HepG2 (cell line): ENCODE measurements around the gene CABP4. TPM values are rescaled to one million over a fixed set of nuclear protein-coding genes. Genes with fewer than 3 reads are reported as not detected.

Experiments
- ATAD3A ChIP-seq: sonication (generic); formaldehyde crosslinking; IDR thresholded peaks from 2 replicates; pipeline ENCODE4 v1.4.0; 2020; ENCODE audit warnings: missing genetic modification reagents
- GABPB1 ChIP-seq: IDR thresholded peaks from 2 replicates; pipeline ENCODE4 v1.6.1; 2016; ENCODE audit warnings: mild to moderate bottlenecking, missing genetic modification reagents, moderate library complexity, missing compliant biosample characterization
- HCFC1 ChIP-seq: fragments of 150-350 bp; IDR thresholded peaks from 2 replicates; pipeline ENCODE4 v1.6.1; 2014; ENCODE audit warnings: low read depth, low read length
- KDM4B ChIP-seq: sonication (generic); formaldehyde crosslinking; IDR thresholded peaks from 2 replicates; pipeline ENCODE4 v1.4.0; 2020; ENCODE audit warnings: missing genetic modification reagents
- MXD4 ChIP-seq: IDR thresholded peaks from 2 replicates; pipeline ENCODE4 v1.6.1; 2016; ENCODE audit warnings: mild to moderate bottlenecking, missing biosample characterization, missing genetic modification reagents
- MXI1 ChIP-seq: IDR thresholded peaks from 3 replicates; pipeline ENCODE4 v1.6.1; 2012; ENCODE audit warnings: low read depth, low read length, inconsistent platforms, borderline replicate concordance
- PAWR ChIP-seq: sonication (generic); formaldehyde crosslinking; IDR thresholded peaks from 2 replicates; pipeline ENCODE4 v1.4.0; 2020; ENCODE audit warnings: missing genetic modification reagents, mild to moderate bottlenecking, borderline replicate concordance
- ZNF17 ChIP-seq: sonication (generic); formaldehyde crosslinking; IDR thresholded peaks from 2 replicates; pipeline ENCODE4 v1.5.0; 2020; ENCODE audit warnings: mild to moderate bottlenecking, missing genetic modification reagents
- ZNF264 ChIP-seq: sonication (generic); formaldehyde crosslinking; IDR thresholded peaks from 2 replicates; pipeline ENCODE4 v1.4.0; 2020; ENCODE audit warnings: missing genetic modification reagents
- ZNF354B ChIP-seq: sonication (generic); formaldehyde crosslinking; IDR thresholded peaks from 2 replicates; pipeline ENCODE4 v1.8.0; 2022; ENCODE audit warnings: mild to moderate bottlenecking, missing genetic modification reagents
- ZNF510 ChIP-seq: sonication (generic); formaldehyde crosslinking; IDR thresholded peaks from 2 replicates; pipeline ENCODE4 v1.4.0; 2020; ENCODE audit warnings: low read depth, mild to moderate bottlenecking, missing genetic modification reagents
- polyA plus RNA-seq, 8 experiments: library from polyadenylated mRNA; depleted of rRNA in 3 of 8; stranded (reverse) in 7 of 8; unstranded in 1 of 8; fragments of >200 nt; fragmentation: Illumina TruSeq in 4 of 8; extraction: Trizol in 4 of 8; gene quantifications; 2 replicates each; pipeline versions ENCODE4 v1.2.1 to v1.2.3, GENCODE V29; 2011 to 2016; ENCODE audit warnings: low read depth in 4 of 8, missing spikeins in 1 of 8, mixed read lengths in 1 of 8; ENCODE audit not compliant: insufficient read depth in 1 of 8
- total RNA-seq, 5 experiments: library from RNA; depleted of rRNA; stranded (reverse); fragments of >200 nt; fragmentation: Illumina TruSeq; extraction: Trizol; gene quantifications; 2 replicates each; pipeline ENCODE4 v1.2.3, GENCODE V29; 2016; ENCODE audit warnings: low read depth in 1 of 5
- TF ChIP-seq, protein P1 (sequence below): sonication (generic); formaldehyde crosslinking; IDR thresholded peaks from 2 replicates; pipeline ENCODE4 v1.4.0; 2020; ENCODE audit warnings: missing genetic modification reagents
- TF ChIP-seq, protein P2 (sequence below): sonication (generic); formaldehyde crosslinking; IDR thresholded peaks from 2 replicates; pipeline ENCODE4 v1.8.1; 2022; ENCODE audit warnings: mild to moderate bottlenecking, missing genetic modification reagents
- TF ChIP-seq, protein P3 (sequence below): sonication (generic); formaldehyde crosslinking; IDR thresholded peaks from 2 replicates; pipeline ENCODE4 v1.4.0; 2020; ENCODE audit warnings: missing genetic modification reagents
- TF ChIP-seq, protein P4 (sequence below): sonication (generic); formaldehyde crosslinking; IDR thresholded peaks from 2 replicates; pipeline ENCODE4 v1.9.0; 2022; ENCODE audit warnings: missing genetic modification reagents, mild to moderate bottlenecking, borderline replicate concordance
- TF ChIP-seq, protein P5 (sequence below), 2 experiments: sonication (generic) in 1 of 2; formaldehyde crosslinking in 1 of 2; IDR thresholded peaks; 2 replicates each; pipeline versions ENCODE4 v1.4.0 to v1.6.1; 2018 to 2020; ENCODE audit warnings: missing genetic modification reagents in 2 of 2, borderline replicate concordance in 1 of 2, low read depth in 1 of 2, mild to moderate bottlenecking in 1 of 2, missing biosample characterization in 1 of 2

The CABP4 gene
- total and polyA plus RNA-seq, 2 of the 13 experiments (the other 11 are each of a cell fraction or from before 2014, with no cell fraction given): not detected

DNA sequence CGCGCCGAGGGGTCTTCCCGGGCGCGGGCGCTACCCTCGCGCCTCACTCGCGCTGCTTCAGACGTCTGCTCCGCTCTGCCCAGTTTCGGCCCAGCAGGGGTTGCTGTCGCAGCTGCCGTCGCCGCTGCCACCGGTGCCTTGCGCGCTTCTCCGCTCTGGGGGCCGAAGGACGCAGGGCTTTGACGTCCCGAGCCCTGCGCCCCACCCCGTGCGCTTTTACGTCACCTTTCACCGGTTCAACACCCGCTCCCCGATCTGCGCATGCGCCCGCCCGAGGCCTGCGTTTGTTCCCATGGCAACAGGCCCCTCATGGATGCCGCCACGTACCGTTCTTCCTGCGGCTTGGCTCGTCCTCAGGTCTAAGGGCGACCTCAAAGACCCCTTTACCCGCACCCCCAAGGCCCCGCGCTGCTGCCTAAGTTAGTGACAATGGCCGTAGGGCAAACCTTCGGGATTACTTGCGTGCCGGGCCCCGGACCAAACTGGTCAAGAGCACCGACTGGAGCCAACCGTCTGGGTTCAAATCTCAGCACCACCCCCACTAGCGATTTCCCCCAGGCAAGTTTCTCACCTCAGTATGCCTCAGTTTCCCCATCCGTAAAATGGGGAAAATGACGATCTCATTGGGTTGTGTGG, 53.5 kb downstream of the CABP4 start (continued):
- peak; percentile 87 for TF ChIP-seq MXD4 (CRISPR knock-in tag)
- TF ChIP-seq, protein P1, sequence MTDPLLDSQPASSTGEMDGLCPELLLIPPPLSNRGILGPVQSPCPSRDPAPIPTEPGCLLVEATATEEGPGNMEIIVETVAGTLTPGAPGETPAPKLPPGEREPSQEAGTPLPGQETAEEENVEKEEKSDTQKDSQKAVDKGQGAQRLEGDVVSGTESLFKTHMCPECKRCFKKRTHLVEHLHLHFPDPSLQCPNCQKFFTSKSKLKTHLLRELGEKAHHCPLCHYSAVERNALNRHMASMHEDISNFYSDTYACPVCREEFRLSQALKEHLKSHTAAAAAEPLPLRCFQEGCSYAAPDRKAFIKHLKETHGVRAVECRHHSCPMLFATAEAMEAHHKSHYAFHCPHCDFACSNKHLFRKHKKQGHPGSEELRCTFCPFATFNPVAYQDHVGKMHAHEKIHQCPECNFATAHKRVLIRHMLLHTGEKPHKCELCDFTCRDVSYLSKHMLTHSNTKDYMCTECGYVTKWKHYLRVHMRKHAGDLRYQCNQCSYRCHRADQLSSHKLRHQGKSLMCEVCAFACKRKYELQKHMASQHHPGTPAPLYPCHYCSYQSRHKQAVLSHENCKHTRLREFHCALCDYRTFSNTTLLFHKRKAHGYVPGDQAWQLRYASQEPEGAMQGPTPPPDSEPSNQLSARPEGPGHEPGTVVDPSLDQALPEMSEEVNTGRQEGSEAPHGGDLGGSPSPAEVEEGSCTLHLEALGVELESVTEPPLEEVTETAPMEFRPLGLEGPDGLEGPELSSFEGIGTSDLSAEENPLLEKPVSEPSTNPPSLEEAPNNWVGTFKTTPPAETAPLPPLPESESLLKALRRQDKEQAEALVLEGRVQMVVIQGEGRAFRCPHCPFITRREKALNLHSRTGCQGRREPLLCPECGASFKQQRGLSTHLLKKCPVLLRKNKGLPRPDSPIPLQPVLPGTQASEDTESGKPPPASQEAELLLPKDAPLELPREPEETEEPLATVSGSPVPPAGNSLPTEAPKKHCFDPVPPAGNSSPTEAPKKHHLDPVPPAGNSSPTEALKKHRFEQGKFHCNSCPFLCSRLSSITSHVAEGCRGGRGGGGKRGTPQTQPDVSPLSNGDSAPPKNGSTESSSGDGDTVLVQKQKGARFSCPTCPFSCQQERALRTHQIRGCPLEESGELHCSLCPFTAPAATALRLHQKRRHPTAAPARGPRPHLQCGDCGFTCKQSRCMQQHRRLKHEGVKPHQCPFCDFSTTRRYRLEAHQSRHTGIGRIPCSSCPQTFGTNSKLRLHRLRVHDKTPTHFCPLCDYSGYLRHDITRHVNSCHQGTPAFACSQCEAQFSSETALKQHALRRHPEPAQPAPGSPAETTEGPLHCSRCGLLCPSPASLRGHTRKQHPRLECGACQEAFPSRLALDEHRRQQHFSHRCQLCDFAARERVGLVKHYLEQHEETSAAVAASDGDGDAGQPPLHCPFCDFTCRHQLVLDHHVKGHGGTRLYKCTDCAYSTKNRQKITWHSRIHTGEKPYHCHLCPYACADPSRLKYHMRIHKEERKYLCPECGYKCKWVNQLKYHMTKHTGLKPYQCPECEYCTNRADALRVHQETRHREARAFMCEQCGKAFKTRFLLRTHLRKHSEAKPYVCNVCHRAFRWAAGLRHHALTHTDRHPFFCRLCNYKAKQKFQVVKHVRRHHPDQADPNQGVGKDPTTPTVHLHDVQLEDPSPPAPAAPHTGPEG (CRISPR knock-in tag): peak; percentile 64; the same call in 1 of the 2 replicates
- TF ChIP-seq PAWR (CRISPR knock-in tag): 0 out of 2 replicates have a peak, but pooled peaks have one; percentile 34
- TF ChIP-seq, protein P2, sequence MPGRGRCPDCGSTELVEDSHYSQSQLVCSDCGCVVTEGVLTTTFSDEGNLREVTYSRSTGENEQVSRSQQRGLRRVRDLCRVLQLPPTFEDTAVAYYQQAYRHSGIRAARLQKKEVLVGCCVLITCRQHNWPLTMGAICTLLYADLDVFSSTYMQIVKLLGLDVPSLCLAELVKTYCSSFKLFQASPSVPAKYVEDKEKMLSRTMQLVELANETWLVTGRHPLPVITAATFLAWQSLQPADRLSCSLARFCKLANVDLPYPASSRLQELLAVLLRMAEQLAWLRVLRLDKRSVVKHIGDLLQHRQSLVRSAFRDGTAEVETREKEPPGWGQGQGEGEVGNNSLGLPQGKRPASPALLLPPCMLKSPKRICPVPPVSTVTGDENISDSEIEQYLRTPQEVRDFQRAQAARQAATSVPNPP (CRISPR knock-in tag): no peak
- peak; percentile 51; the same call in 1 of the 2 replicates for TF ChIP-seq GABPB1 (CRISPR knock-in tag)
- 0 out of 2 replicates have a peak, but pooled peaks have one; percentile 25 for TF ChIP-seq KDM4B (CRISPR knock-in tag)
- no peak for TF ChIP-seq ZNF354B (CRISPR knock-in tag)
- TF ChIP-seq MXI1: peak; percentile 98
- peak; percentile 89; the same call in 1 of the 2 replicates for TF ChIP-seq ZNF510 (CRISPR knock-in tag)
- no peak for TF ChIP-seq ATAD3A (CRISPR knock-in tag)
- TF ChIP-seq ZNF264 (CRISPR knock-in tag): no peak
- TF ChIP-seq, protein P3, sequence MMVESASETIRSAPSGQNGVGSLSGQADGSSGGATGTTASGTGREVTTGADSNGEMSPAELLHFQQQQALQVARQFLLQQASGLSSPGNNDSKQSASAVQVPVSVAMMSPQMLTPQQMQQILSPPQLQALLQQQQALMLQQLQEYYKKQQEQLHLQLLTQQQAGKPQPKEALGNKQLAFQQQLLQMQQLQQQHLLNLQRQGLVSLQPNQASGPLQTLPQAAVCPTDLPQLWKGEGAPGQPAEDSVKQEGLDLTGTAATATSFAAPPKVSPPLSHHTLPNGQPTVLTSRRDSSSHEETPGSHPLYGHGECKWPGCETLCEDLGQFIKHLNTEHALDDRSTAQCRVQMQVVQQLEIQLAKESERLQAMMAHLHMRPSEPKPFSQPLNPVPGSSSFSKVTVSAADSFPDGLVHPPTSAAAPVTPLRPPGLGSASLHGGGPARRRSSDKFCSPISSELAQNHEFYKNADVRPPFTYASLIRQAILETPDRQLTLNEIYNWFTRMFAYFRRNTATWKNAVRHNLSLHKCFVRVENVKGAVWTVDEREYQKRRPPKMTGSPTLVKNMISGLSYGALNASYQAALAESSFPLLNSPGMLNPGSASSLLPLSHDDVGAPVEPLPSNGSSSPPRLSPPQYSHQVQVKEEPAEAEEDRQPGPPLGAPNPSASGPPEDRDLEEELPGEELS (CRISPR knock-in tag): 0 out of 2 replicates have a peak, but pooled peaks have one; percentile 53
- peak; percentile 57 for TF ChIP-seq HCFC1
- TF ChIP-seq ZNF17 (CRISPR knock-in tag): no peak
- TF ChIP-seq, protein P4, sequence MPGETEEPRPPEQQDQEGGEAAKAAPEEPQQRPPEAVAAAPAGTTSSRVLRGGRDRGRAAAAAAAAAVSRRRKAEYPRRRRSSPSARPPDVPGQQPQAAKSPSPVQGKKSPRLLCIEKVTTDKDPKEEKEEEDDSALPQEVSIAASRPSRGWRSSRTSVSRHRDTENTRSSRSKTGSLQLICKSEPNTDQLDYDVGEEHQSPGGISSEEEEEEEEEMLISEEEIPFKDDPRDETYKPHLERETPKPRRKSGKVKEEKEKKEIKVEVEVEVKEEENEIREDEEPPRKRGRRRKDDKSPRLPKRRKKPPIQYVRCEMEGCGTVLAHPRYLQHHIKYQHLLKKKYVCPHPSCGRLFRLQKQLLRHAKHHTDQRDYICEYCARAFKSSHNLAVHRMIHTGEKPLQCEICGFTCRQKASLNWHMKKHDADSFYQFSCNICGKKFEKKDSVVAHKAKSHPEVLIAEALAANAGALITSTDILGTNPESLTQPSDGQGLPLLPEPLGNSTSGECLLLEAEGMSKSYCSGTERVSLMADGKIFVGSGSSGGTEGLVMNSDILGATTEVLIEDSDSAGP (CRISPR knock-in tag): peak; percentile 60
- TF ChIP-seq, protein P5, sequence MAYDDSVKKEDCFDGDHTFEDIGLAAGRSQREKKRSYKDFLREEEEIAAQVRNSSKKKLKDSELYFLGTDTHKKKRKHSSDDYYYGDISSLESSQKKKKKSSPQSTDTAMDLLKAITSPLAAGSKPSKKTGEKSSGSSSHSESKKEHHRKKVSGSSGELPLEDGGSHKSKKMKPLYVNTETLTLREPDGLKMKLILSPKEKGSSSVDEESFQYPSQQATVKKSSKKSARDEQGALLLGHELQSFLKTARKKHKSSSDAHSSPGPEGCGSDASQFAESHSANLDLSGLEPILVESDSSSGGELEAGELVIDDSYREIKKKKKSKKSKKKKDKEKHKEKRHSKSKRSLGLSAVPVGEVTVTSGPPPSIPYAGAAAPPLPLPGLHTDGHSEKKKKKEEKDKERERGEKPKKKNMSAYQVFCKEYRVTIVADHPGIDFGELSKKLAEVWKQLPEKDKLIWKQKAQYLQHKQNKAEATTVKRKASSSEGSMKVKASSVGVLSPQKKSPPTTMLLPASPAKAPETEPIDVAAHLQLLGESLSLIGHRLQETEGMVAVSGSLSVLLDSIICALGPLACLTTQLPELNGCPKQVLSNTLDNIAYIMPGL (CRISPR knock-in tag; IDR thresholded peaks at IDR 0.05; ENCODE audit: borderline replicate concordance in 1 of 2, low read depth in 1 of 2): peak; percentile 17 to 27; a peak in 2 of 4 replicates
